ENCODE results near the gene TMEM138. TPM values are rescaled to one million over a fixed set of nuclear protein-coding genes. Genes with fewer than 3 reads are reported as not detected.

The TMEM138 gene
- total and polyA plus RNA-seq, 2 of the 13 experiments (the other 11 are each of a cell fraction or from before 2014, with no cell fraction given): 43.5 to 61.0 TPM

DNA sequence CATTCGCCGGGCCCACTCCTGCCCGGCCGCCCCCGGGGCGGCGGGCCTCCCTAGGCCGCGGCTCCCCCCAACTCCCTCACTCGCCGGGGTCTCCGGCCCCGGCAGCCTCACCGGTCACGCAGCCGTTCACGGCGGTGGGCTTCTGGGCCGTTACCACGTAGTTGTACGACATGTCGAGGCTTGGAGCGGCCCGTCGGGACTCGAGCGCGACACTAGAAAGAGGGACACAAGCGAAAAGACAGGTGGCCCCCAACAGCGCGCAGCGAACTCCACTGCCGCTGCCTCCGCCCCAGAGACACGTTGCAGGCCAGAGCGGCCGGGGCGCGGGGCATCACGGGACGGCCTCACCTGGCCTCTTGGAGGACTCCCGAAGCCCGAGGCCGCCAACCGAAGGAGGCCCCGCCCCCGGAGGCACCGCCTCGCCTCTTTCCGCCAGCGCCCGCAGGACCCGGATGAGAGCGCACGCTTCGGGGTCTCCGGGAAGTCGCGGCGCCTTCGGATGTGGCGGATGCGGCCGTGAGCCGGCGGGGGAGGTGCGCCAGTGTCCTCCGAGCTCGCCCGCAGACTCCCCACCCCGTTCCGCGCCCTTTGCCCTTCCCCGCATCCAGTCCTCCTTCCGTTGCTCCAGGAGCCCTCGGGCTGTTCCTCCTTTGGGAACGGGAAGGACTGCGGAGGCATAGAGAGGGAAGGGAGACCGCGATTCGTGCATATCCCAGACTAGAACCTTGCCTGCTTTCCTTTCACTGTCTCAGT is 29.2 kb upstream of the TMEM138 start, which contains the start of the genes DDB1 and TKFC (continued):
- peak; percentile 4 for TF ChIP-seq TAF15 (IDR thresholded peaks at IDR 0.05; ENCODE audit: low read depth, low read length, poor library complexity, severe bottlenecking)
- peak; percentile 96 for TF ChIP-seq ZNF30 (CRISPR knock-in tag; IDR thresholded peaks at IDR 0.05)
- peak; percentile 43; the same call in 1 of the 2 replicates for TF ChIP-seq HCFC1 (IDR thresholded peaks at IDR 0.05; ENCODE audit: low read depth, low read length)
- peak; percentile 95 for TF ChIP-seq ZFX (CRISPR knock-in tag; IDR thresholded peaks at IDR 0.05; ENCODE audit: low read depth)
- peak; percentile 39; the same call in 1 of the 2 replicates for TF ChIP-seq CHCHD3 (CRISPR knock-in tag; IDR thresholded peaks at IDR 0.05)
- TF ChIP-seq BRD4 (CRISPR knock-in tag; IDR thresholded peaks at IDR 0.05): peak; percentile 64
- no peak for TF ChIP-seq MAFG (CRISPR knock-in tag; IDR thresholded peaks at IDR 0.05)
- TF ChIP-seq PHF20 (CRISPR knock-in tag; IDR thresholded peaks at IDR 0.05): peak; percentile 90
- TF ChIP-seq GZF1 (CRISPR knock-in tag; IDR thresholded peaks at IDR 0.05): peak; percentile 77; the same call in 1 of the 2 replicates
- TF ChIP-seq TCF12 (IDR thresholded peaks at IDR 0.05): no peak
- TF ChIP-seq TCF12 (CRISPR knock-in tag; IDR thresholded peaks at IDR 0.05): peak; percentile 11; the same call in 1 of the 2 replicates
- no peak; the same call in none of the 2 replicates for TF ChIP-seq MTERF4 (CRISPR knock-in tag; IDR thresholded peaks at IDR 0.05)
- TF ChIP-seq IRF2 (CRISPR knock-in tag; IDR thresholded peaks at IDR 0.05): peak; percentile 78
- peak; percentile 56 for TF ChIP-seq E2F5 (CRISPR knock-in tag; conservative IDR thresholded peaks at IDR 0.05)
- peak; percentile 97 for TF ChIP-seq SPEN (CRISPR knock-in tag; IDR thresholded peaks at IDR 0.05; ENCODE audit: low read depth)
- TF ChIP-seq, protein P1, sequence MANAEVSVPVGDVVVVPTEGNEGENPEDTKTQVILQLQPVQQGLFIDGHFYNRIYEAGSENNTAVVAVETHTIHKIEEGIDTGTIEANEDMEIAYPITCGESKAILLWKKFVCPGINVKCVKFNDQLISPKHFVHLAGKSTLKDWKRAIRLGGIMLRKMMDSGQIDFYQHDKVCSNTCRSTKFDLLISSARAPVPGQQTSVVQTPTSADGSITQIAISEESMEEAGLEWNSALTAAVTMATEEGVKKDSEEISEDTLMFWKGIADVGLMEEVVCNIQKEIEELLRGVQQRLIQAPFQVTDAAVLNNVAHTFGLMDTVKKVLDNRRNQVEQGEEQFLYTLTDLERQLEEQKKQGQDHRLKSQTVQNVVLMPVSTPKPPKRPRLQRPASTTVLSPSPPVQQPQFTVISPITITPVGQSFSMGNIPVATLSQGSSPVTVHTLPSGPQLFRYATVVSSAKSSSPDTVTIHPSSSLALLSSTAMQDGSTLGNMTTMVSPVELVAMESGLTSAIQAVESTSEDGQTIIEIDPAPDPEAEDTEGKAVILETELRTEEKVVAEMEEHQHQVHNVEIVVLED (CRISPR knock-in tag; IDR thresholded peaks at IDR 0.05; ENCODE audit: borderline replicate concordance): peak; percentile 87
- TF ChIP-seq, protein P2, sequence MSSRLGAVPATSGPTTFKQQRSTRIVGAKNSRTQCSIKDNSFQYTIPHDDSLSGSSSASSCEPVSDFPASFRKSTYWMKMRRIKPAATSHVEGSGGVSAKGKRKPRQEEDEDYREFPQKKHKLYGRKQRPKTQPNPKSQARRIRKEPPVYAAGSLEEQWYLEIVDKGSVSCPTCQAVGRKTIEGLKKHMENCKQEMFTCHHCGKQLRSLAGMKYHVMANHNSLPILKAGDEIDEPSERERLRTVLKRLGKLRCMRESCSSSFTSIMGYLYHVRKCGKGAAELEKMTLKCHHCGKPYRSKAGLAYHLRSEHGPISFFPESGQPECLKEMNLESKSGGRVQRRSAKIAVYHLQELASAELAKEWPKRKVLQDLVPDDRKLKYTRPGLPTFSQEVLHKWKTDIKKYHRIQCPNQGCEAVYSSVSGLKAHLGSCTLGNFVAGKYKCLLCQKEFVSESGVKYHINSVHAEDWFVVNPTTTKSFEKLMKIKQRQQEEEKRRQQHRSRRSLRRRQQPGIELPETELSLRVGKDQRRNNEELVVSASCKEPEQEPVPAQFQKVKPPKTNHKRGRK (CRISPR knock-in tag; IDR thresholded peaks at IDR 0.05): no peak; the same call in 1 of the 2 replicates
- TF ChIP-seq ZNF891 (CRISPR knock-in tag; IDR thresholded peaks at IDR 0.05): peak; percentile 68
- peak; percentile 51 for TF ChIP-seq IKZF4 (CRISPR knock-in tag; IDR thresholded peaks at IDR 0.05; ENCODE audit: borderline replicate concordance, low read depth, not compliant biosample characterization)
- TF ChIP-seq KDM1A (CRISPR knock-in tag; IDR thresholded peaks at IDR 0.05): 0 out of 2 replicates have a peak, but pooled peaks have one; percentile 22
- peak; percentile 77; the same call in 1 of the 2 replicates for TF ChIP-seq ZNF780A (CRISPR knock-in tag; IDR thresholded peaks at IDR 0.05)
- no peak for TF ChIP-seq PRDM4 (CRISPR knock-in tag; IDR thresholded peaks at IDR 0.05; ENCODE audit: borderline replicate concordance)
